ENCODE data around the gene PLAGL2. TPM values are rescaled to one million over a fixed set of nuclear protein-coding genes. Genes with fewer than 3 reads are reported as not detected.
A peak's percentile ranks its signal among the peaks of the same experiment; 100 is the strongest.

PLAGL2 gene
- total RNA-seq, 2 experiments from 2014 or later, result 20.4 to 20.8 TPM

DNA sequence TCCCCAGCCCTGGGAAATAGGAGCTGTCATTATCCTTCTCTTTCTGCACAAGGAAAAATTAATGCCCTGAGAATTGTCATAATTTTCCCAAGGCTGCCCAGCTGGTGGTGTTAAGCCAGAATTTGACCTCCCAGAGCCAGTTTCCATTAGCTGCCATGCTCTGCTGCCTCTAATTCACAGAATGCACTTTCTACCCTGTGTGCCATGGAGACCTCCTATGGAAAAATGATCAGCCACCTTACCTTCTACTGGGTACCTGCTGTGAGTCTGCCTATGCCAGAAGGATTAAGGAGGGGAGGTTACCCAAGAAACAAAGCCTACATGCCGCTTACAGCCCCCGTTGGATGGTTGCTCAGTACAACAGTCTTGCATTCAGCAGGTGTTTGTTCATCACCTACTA is 29.3 kb upstream of the PLAGL2 start:
- no peaks in the 10 kb centered on the region for H3K9me3 Mint-ChIP-seq
- H3K36me3 Mint-ChIP-seq, result peaks cover 33% of the 10 kb centered on the region
- H3K27ac Mint-ChIP-seq, result no peak overlapping the region
- POLR2A ChIA-PET, result interaction anchor here (1.0 kb wide), 1 partner anchor 14 kb away, joined by 3 read pairs; no protein-coding TSS in a partner anchor
- no peaks in the 10 kb centered on the region for H3K27me3 Mint-ChIP-seq
- no peak for ATAC-seq (ENCODE audit: low read depth)
- no peak overlapping the region for H3K4me3 Mint-ChIP-seq
- H3K4me1 Mint-ChIP-seq, result peaks cover 14% of the 10 kb centered on the region
- DNase-seq, result no peak

DNA sequence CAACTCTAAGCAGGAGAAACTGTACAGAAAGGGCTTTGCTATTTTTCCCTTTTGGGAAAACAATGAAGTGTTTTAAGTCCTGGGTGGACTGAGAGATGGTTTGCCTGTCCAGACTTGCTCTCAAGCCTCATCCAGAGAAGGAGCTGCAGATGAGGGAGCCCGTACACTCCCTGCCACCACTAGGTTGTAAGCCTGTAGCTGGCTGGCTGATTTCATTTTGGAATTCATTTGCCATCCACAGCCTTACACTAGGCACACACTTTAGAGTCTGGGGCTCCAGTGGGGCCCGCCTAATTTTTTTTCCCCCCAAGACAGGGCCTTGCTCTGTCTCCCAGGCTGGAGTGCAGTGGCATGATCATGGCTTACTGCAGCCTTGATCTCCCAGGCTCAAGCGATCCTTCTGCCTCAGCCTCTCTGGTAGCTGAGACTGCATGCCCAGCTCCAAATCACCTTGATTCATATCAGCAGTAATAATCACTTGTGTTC is 28.5 kb upstream of the PLAGL2 start:
- peaks cover 40% of the 10 kb centered on the region for H3K36me3 Mint-ChIP-seq
- DNase-seq, result no peak
- H3K9me3 Mint-ChIP-seq, result no peaks in the 10 kb centered on the region
- POLR2A ChIA-PET, result no interaction called here
- H3K27me3 Mint-ChIP-seq, result no peaks in the 10 kb centered on the region
- H3K27ac Mint-ChIP-seq, result no peak overlapping the region
- no peak overlapping the region for H3K4me3 Mint-ChIP-seq
- peaks cover 21% of the 10 kb centered on the region for H3K4me1 Mint-ChIP-seq
- no peak for ATAC-seq (ENCODE audit: low read depth)

DNA sequence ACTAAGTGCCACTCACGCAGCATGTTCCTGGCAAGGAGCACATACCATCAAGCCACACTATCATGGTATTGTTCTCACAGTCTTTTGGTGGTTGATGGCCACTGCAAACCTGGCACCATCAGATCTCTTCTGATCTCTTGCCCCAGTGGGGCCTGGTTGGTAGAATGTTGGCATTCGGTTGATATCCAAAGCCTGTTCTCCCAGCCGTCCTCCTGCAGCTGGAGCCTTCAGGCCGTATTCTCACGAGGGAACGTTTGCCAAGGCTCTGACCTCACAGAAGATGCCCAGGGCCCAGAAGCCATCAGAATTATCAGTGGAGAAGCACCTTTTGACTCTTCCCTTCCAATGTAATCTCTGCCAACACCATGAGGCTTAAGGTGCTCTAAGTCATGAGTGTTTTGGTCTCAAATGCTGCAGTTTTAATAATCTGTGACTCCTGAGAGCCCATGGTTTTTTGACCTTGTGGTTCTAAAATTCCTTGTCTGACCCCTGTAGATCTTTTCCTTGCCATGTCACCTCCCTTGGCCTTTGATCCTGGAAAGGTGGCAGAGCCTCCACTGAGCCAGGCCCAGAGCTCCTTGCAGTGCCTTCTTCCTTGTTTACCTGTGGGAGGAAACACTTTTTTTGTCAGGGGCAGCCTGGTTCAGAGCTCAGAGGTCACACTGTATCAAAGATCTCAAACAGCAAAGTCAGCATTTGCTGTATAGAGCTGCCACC is 27.9 kb upstream of the PLAGL2 start:
- no peak overlapping the region for H3K27ac Mint-ChIP-seq
- peaks cover 21% of the 10 kb centered on the region for H3K4me1 Mint-ChIP-seq
- H3K27me3 Mint-ChIP-seq, result no peaks in the 10 kb centered on the region
- DNase-seq, result no peak
- ATAC-seq (ENCODE audit: low read depth), result no peak
- peaks cover 45% of the 10 kb centered on the region for H3K36me3 Mint-ChIP-seq
- POLR2A ChIA-PET, result no interaction called here
- no peaks in the 10 kb centered on the region for H3K9me3 Mint-ChIP-seq
- H3K4me3 Mint-ChIP-seq, result no peak overlapping the region

DNA sequence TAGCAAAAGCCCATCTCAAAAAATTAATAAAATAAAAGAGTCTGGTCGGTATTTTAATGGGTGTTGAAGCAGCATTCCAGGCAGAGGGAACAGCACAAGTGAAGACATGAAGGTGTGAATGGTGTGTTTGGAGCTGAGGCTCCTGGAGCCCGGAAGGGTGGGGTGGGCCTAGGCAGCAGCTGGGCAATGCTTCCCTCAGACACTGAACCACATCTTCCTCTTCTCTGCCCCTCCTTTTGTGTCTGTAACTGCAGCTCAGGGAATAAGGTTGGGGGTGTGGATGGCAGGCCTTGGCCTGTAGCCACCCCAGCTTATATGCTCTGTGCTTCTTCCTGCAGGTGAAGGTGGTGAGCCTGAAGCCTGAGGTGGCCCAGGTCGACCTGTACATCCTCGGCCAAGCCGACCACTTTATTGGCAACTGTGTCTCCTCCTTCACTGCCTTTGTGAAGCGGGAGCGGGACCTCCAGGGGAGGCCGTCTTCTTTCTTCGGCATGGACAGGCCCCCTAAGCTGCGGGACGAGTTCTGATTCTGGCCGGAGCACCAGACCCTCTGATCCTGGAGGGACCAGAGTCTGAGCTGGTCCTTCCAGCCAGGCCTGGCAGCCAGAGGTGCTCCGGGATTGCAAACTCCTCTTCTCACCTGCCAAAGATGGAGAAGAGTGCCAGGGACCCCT is 26.7 kb upstream of the PLAGL2 start:
- Mint-ChIP-seq H3K4me1 (peaks cover 19% of the 10 kb centered on the region), H3K27ac (no peak overlapping the region)
- ATAC-seq (ENCODE audit: low read depth), result no peak

DNA sequence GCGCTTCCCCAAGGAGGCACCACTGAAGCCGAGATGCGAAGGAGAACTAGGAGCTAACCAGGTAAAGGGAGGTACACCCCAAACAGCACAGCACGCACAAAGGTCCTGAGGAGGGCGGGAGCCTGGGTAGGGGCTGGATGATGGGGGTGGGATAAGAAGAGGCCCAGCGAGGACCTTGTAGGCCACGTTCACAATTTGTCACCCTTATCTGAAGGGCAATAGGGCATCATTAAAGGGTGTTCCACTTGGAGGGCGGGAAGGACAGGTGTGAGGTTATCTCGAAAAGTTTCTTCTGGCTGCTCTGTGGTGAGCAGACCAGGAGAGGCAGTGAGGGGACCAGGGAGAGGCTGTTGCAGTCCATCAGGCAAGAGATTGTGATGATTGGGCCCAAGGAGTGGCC is 25.7 kb upstream of the PLAGL2 start:
- Mint-ChIP-seq H3K4me3 (no peak overlapping the region), H3K9me3 (no peaks in the 10 kb centered on the region), H3K36me3 (peaks cover 52% of the 10 kb centered on the region), H3K27ac (no peak overlapping the region), H3K27me3 (no peaks in the 10 kb centered on the region), H3K4me1 (peaks cover 19% of the 10 kb centered on the region)
- DNase-seq (no peak), ATAC-seq (ENCODE audit: low read depth) (no peak)
- POLR2A ChIA-PET, result no interaction called here

More for the DNA sequence above, 26.7 kb upstream of the PLAGL2 start:
- DNase-seq, result no peak
- H3K27me3 Mint-ChIP-seq, result no peaks in the 10 kb centered on the region
- H3K36me3 Mint-ChIP-seq, result peaks cover 48% of the 10 kb centered on the region
- POLR2A ChIA-PET, result no interaction called here
- no peak overlapping the region for H3K4me3 Mint-ChIP-seq
- no peaks in the 10 kb centered on the region for H3K9me3 Mint-ChIP-seq

DNA sequence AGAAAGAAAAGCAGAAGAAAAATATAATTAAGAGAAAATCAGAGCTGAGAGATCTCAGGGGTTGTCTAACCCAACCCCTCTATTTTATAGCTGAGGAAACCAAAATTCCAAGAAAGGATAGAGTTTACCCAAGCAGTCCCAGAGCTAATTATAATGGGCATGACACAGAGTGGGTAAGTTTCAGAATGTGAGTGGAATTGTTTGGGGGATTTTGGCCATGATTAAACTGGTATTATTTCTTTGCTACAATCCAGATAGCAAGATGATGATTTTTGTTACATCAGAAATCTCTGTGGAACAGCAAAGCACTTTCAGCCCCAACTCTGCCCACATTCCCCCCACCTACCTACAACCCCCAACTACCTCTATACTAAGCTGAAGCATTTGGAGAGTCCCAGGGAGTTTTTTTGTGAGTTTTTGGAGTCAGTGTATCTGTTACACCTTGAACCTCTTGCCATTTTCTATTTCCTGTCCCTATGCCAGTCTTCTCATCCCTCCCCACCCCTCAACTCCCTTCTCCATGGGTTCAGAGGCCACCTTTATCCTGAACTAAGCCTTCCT is 24.9 kb upstream of the PLAGL2 start:
- ATAC-seq (ENCODE audit: low read depth), result no peak
- H3K4me1 Mint-ChIP-seq, result peaks cover 19% of the 10 kb centered on the region
- H3K4me3 Mint-ChIP-seq, result peak overlapping the region; percentile 61
- POLR2A ChIA-PET, result interaction anchor here (0.7 kb wide), 1 partner anchor 32 kb away, joined by 3 read pairs; no protein-coding TSS in a partner anchor
- H3K9me3 Mint-ChIP-seq, result no peaks in the 10 kb centered on the region
- peaks cover 54% of the 10 kb centered on the region for H3K36me3 Mint-ChIP-seq
- no peak for DNase-seq
- no peaks in the 10 kb centered on the region for H3K27me3 Mint-ChIP-seq
- H3K27ac Mint-ChIP-seq, result peak overlapping the region; percentile 93

DNA sequence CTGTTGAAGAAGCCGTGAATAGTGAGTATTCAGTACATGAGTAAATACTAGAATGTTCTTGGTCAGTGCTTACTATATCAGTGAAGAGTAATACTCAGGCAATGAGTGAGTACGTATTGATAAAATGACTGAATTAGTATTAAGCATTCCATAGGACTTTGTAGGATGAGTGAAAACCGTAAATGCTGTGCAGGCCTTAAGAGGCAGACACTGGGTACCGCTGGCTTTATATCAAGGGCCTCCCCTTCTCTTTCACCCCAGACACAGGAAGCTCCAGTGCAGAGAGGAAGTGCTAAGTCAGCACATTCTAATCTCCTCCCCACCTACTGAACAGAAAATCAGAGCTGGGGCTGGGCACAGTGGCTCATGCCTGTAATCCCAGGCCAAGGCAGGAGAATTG is 24.3 kb upstream of the PLAGL2 start:
- H3K4me3 Mint-ChIP-seq, result peak overlapping the region; percentile 61
- H3K36me3 Mint-ChIP-seq, result peaks cover 54% of the 10 kb centered on the region
- ATAC-seq (ENCODE audit: low read depth), result peak; percentile 95
- no peak for DNase-seq
- no peaks in the 10 kb centered on the region for H3K9me3 Mint-ChIP-seq
- peak overlapping the region; percentile 93 for H3K27ac Mint-ChIP-seq
- H3K27me3 Mint-ChIP-seq, result no peaks in the 10 kb centered on the region
- peaks cover 19% of the 10 kb centered on the region for H3K4me1 Mint-ChIP-seq
- POLR2A ChIA-PET, result interaction anchor here (0.7 kb wide), 1 partner anchor 32 kb away, joined by 3 read pairs; no protein-coding TSS in a partner anchor

DNA sequence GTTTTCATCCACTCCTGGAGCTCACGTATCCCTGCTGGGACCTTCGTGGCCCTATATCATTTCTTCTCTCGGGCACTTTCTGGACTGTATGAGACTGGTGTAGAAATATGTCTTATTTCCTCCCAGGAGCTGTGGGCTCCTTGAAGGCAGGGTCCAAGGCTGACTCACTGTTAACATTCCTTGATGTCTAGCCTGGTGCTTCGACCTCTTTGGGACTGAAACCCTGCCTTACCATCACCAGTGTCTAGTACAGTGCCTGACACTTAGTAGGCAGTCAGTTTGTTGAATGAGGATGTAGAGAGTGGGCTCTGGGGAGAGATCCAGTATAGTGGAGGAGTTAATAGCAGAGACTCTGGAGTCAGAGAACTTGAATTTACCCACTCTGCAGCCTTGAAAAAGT is 23.7 kb upstream of the PLAGL2 start:
- Mint-ChIP-seq H3K9me3 (no peaks in the 10 kb centered on the region), H3K36me3 (peaks cover 53% of the 10 kb centered on the region), H3K4me3 (no peak overlapping the region), H3K4me1 (peaks cover 19% of the 10 kb centered on the region), H3K27ac (peak overlapping the region; percentile 93), H3K27me3 (no peaks in the 10 kb centered on the region)
- ATAC-seq (ENCODE audit: low read depth) (no peak), DNase-seq (no peak)
- POLR2A ChIA-PET, result interaction anchor here (0.6 kb wide), 1 partner anchor 278 kb away, joined by 3 read pairs; no protein-coding TSS in a partner anchor

DNA sequence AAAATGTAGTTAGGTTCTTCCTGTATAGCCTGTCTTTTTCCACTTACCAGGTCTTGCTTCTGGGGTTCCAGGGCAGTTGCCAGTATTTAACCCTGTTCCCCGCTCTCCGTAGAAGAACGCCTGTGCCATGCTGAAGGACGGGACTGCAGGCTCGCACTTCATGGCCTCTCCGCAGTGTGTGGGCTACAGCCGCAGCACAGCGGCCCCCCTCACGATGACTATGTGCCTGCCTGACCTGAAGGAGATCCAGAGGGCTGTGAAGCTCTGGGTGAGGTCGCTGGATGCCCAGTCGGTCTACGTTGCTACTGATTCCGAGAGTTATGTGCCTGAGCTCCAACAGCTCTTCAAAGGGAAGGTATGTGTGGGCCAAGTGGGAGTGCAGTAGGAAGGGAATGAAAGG is 23.2 kb upstream of the PLAGL2 start:
- Mint-ChIP-seq H3K9me3 (no peaks in the 10 kb centered on the region), H3K27ac (no peak overlapping the region), H3K27me3 (no peaks in the 10 kb centered on the region), H3K36me3 (peaks cover 51% of the 10 kb centered on the region), H3K4me3 (no peak overlapping the region), H3K4me1 (peaks cover 19% of the 10 kb centered on the region)
- POLR2A ChIA-PET, result interaction anchor here (0.6 kb wide), 1 partner anchor 279 kb away, joined by 3 read pairs; no protein-coding TSS in a partner anchor
- ATAC-seq (ENCODE audit: low read depth) (no peak), DNase-seq (no peak)

DNA sequence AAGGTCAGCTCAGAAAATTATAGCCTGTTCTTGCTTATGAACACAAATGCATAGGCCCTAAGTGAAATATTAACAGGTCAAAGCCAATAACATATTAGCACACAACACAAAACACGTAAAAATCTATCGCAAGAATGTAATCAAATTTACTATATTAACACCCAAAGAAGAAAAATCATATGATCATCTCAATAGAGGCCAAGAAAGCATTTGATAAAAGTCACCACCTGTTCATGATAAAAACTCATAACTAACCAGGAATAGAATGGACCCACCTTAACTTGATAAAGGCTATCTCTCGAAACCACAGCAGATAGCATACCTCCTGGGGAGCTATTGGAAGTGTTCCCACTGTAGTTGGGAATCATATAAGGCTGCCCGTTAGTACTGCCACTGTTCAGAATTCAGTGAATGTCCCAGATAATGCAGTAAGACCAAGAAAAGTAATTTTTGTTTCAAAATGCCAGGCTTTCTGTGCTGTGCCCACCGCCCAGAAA is 21.8 kb upstream of the PLAGL2 start:
- Mint-ChIP-seq H3K27ac (no peak overlapping the region), H3K4me3 (no peak overlapping the region), H3K36me3 (peaks cover 43% of the 10 kb centered on the region), H3K9me3 (no peaks in the 10 kb centered on the region), H3K27me3 (no peaks in the 10 kb centered on the region), H3K4me1 (peaks cover 19% of the 10 kb centered on the region)
- ATAC-seq (ENCODE audit: low read depth) (no peak), DNase-seq (no peak)
- POLR2A ChIA-PET, result no interaction called here

DNA sequence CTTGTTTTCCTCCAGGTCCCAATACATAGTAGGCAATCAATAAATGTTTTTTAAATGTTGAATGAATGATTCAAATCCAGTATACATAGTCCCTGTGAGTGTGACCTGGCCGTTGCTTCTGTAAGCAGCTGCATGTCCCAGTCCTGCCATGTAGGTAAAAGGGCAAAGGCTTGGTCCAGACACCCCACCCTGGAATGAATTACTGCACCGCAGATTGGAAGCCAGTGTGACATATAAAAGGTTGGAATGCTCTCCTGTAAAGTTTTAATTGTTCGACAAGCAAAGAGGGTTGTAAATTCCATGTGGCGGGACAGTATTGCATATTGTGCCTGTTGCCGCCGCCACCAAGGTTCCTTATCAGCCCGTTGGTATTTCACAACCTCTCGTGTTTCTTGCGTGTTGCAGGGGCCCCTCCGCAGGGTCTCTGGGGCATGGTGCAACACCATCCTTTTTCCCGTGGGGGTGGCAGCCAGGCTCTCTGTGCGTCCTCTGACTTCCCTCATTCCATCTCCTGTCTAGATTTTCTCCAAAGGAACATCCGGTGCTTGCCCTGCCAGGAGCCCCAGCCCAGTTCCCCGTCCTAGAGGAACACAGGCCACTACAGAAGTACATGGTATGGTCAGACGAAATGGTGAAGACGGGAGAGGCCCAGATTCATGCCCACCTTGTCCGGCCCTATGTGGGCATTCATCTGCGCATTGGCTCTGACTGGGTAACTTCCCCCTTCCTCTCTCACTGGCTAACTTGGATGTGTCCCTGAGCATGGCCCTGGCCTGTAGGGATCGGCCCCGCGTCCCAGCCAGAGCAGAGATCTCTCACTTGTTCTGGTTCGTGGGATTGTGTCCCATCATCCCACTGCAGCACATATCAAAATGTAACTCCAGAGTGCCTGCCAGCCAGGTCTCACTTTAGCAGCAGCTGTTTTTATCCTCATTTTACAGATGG is 20.5 kb upstream of the PLAGL2 start:
- no peak for DNase-seq
- POLR2A ChIA-PET, result no interaction called here
- H3K36me3 Mint-ChIP-seq, result peaks cover 32% of the 10 kb centered on the region
- H3K4me3 Mint-ChIP-seq, result no peak overlapping the region
- H3K27ac Mint-ChIP-seq, result peak overlapping the region; percentile 38
- peaks cover 19% of the 10 kb centered on the region for H3K4me1 Mint-ChIP-seq
- no peaks in the 10 kb centered on the region for H3K9me3 Mint-ChIP-seq
- no peak for ATAC-seq (ENCODE audit: low read depth)
- no peaks in the 10 kb centered on the region for H3K27me3 Mint-ChIP-seq

DNA sequence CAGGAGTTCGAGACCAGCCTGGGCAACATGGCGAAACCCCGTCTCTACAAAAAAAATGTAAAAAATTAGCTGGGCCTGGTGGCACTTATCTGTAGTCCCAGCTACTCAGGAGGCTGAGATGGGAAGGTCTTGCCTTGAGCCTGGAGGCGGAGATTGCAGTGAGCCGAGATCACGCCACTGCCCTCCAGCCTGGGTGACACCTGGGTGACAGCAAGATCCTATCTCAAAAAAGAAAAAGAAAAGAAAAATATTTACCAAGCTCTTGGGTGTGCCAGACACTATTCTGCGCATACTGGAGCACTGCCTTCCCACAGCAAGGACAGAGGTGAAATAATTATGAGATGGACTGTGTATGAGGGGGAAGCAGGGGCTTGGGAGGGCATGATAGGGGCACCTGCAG is 19.8 kb upstream of the PLAGL2 start:
- Mint-ChIP-seq H3K27me3 (no peaks in the 10 kb centered on the region), H3K36me3 (peaks cover 28% of the 10 kb centered on the region), H3K9me3 (no peaks in the 10 kb centered on the region), H3K27ac (no peak overlapping the region), H3K4me3 (no peak overlapping the region), H3K4me1 (peaks cover 13% of the 10 kb centered on the region)
- POLR2A ChIA-PET, result no interaction called here
- DNase-seq (no peak), ATAC-seq (ENCODE audit: low read depth) (no peak)

DNA sequence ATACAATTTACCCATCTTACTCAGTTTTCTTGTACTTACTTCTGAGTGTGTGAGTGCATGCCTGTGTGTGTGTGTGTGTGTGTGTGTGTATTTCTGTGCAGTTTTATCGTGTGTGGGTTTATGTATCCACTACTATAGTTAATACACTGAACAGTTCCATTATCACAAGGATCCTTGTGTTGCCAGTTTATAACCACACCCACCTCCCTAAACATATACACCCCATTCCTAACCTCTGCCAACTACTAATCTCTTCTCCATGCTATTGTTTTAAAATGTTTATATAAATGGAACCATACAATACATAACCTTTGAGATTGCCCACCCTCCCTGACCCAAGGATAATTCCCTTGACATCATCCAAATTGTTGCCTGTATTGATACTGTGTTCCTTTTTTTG is 18.8 kb upstream of the PLAGL2 start:
- peaks cover 4% of the 10 kb centered on the region for H3K4me1 Mint-ChIP-seq
- H3K27ac Mint-ChIP-seq, result peak overlapping the region; percentile 30
- ATAC-seq (ENCODE audit: low read depth) (no peak), DNase-seq (no peak)
- H3K36me3 Mint-ChIP-seq, result peaks cover 22% of the 10 kb centered on the region
- no peaks in the 10 kb centered on the region for H3K27me3 Mint-ChIP-seq
- H3K4me3 Mint-ChIP-seq, result no peak overlapping the region
- no peaks in the 10 kb centered on the region for H3K9me3 Mint-ChIP-seq
- POLR2A ChIA-PET, result no interaction called here
